ENCODE results near the gene SIPA1L3. TPM values are rescaled to one million over a fixed set of nuclear protein-coding genes. Genes with fewer than 3 reads are reported as not detected.

SIPA1L3 gene
- total and polyA plus RNA-seq, 2 of the 13 experiments (the other 11 are each of a cell fraction or from before 2014, with no cell fraction given) = 5.5 to 7.7 TPM

DNA sequence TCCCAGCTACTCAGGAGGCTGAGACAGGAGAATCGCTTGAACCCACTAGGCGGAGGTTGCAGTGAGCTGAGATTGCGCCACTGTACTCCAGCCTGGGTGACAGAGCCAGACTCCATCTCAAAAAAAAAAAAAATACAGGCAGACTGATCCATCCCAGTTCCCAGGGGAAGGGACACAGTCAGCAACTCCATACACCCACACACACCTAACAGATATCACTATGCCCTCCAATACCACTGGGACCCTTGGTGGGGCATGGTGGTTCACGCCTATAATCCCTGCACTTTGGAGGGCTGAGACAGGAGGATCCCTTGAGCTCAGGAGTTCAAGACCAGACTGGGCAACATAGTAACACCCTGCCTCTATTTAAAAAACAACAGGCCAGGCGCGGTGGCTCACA lies 314.4 kb downstream of the SIPA1L3 start (continued):
- TF ChIP-seq TFDP2 (CRISPR knock-in tag; IDR thresholded peaks at IDR 0.05) = no peak

GRCh38 chr19:38221919-38222830 lies 315.2 kb downstream of the SIPA1L3 start:
- intact Hi-C loops (cut with micrococcal nuclease; ENCODE audit: unreplicated experiment) = no loop called here
- Histone ChIP-seq H3K27me3 (ENCODE audit: control insufficient read depth in 1 of 2, insufficient read depth in 2 of 2, low read length in 2 of 2) (peaks cover 3 to 6% of the 10 kb centered on the region in 2 experiments; a peak in 3 of 5 replicates), H3K4me3 (replicated peaks in 1 of 3; ENCODE audit: insufficient read depth in 1 of 3, low read depth in 2 of 3, low read length in 3 of 3) (no peak overlapping the region), H3K9ac (ENCODE audit: insufficient read depth, low read depth, low read length) (no peak overlapping the region), H3K27ac (ENCODE audit: extremely low read length, insufficient read depth, low read length) (no peak overlapping the region), H3K36me3 (replicated peaks in 1 of 2; ENCODE audit: control insufficient read depth in 1 of 2, insufficient read depth in 2 of 2, low read length in 2 of 2) (no peaks in the 10 kb centered on the region), H3K4me2 (ENCODE audit: low read depth, low read length) (no peak overlapping the region), H3K9me3 (ENCODE audit: low read length) (no peaks in the 10 kb centered on the region), H3K79me2 (ENCODE audit: insufficient read depth, low read length) (no peaks in the 10 kb centered on the region), H2AFZ (ENCODE audit: low read length) (no peak overlapping the region), H4K20me1 (ENCODE audit: insufficient read depth, low read length) (no peaks in the 10 kb centered on the region), H3K4me1 (ENCODE audit: insufficient read depth, low read length) (peaks cover 9% of the 10 kb centered on the region)
- ChIA-PET POLR2A (no interaction called here), CTCF (ENCODE audit: low intra/inter-chr PET ratio, low total read pairs) (no interaction called here)
- TF ChIP-seq SP4 (CRISPR knock-in tag; IDR thresholded peaks at IDR 0.05) (no peak), RXRA (CRISPR knock-in tag; IDR thresholded peaks at IDR 0.05) (no peak), NR2C2 (CRISPR knock-in tag; IDR thresholded peaks at IDR 0.05; ENCODE audit: borderline replicate concordance) (no peak), SOX6 (IDR thresholded peaks at IDR 0.05) (no peak), SOX6 (CRISPR knock-in tag; IDR thresholded peaks at IDR 0.05) (no peak), ZNF713 (CRISPR knock-in tag; IDR thresholded peaks at IDR 0.05) (no peak), MAFK (conservative IDR thresholded peaks at IDR 0.05 in 1 of 2, IDR thresholded peaks at IDR 0.05 in 1 of 2; ENCODE audit: low read length in 2 of 2) (no peak)
- TF ChIP-seq, protein P1, sequence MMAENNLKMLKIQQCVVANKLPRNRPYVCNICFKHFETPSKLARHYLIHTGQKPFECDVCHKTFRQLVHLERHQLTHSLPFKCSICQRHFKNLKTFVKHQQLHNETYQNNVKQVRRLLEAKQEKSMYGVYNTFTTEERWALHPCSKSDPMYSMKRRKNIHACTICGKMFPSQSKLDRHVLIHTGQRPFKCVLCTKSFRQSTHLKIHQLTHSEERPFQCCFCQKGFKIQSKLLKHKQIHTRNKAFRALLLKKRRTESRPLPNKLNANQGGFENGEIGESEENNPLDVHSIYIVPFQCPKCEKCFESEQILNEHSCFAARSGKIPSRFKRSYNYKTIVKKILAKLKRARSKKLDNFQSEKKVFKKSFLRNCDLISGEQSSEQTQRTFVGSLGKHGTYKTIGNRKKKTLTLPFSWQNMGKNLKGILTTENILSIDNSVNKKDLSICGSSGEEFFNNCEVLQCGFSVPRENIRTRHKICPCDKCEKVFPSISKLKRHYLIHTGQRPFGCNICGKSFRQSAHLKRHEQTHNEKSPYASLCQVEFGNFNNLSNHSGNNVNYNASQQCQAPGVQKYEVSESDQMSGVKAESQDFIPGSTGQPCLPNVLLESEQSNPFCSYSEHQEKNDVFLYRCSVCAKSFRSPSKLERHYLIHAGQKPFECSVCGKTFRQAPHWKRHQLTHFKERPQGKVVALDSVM (CRISPR knock-in tag; IDR thresholded peaks at IDR 0.05) = no peak
- ATAC-seq = no peak
- BruUV-seq (replicated peaks) = no TSS peak
- no peak for DNase-seq (ENCODE audit: low spot score)
- in situ Hi-C loops (cut with HindIII; ENCODE audit: extremely low pct_ligation_motif_present, low pct_unique_long_range_greater_than_20kb) = no loop called here
- WGBS (ENCODE audit: low lambda C conversion rate) = 95% methylated on average over 50 of the region's 64 CpGs
- FAIRE-seq = no peak
